Activated CD4-positive, alpha-beta T cell treated with anti-CD3 and anti-CD28 coated beads, Interleukin-2, amount 50 U/mL, for 48 hours (primary cell): Measurements from ENCODE around the gene YEATS2.

ENCODE experiments used
- DNase-seq, 2 experiments: peaks; one replicate each; pipeline ENCODE4 v3.0.0-alpha.2; 2020

The YEATS2 gene

GRCh38 chr3:183845090-183845489, 147.5 kb downstream of the YEATS2 start:
- no peak for DNase-seq

GRCh38 chr3:183845608-183846288, 148.2 kb downstream of the YEATS2 start:
- no peak for DNase-seq

GRCh38 chr3:183854318-183855035, 156.9 kb downstream of the YEATS2 start:
- DNase-seq = no peak

- DNase-seq = no peak
These were observed 160.3 kb downstream of the YEATS2 start for GRCh38 chr3:183857863-183858262.
